A549 (cell line): ENCODE results near the gene C6orf132. TPM values are rescaled to one million over a fixed set of nuclear protein-coding genes. Genes with fewer than 3 reads are reported as not detected.

ENCODE experiments used
- ATAC-seq, 2 experiments: fragments of 200-7000 bp in 1 of 2; fragments of >200 bp in 1 of 2; cut with Nextera tagmentation in 1 of 2; cut with Tn5 transposase in 1 of 2; 3 replicates each; pipeline versions ENCODE4 v1.8.0 to v1.9.1; 2018 to 2020; ENCODE audit warnings: mild to moderate bottlenecking in 1 of 2, moderate library complexity in 1 of 2
- CTCF ChIA-PET: fragments of 300-600 bp; sonication (Branson Sonifier 250); formaldehyde crosslinking; extraction: SDS; loops from one replicate; lab custom pipeline; 2021; ENCODE audit warnings: antibody characterized with exemption, inconsistent platforms; lab: Yijun Ruan, JAX
- POLR2A ChIA-PET: fragments of 350-600 bp; formaldehyde crosslinking; extraction: SDS; loops from one replicate; lab custom pipeline; 2021; ENCODE audit warnings: antibody characterized with exemption, inconsistent platforms; lab: Yijun Ruan, JAX
- DNase-seq, 2 experiments: peaks; one replicate each; pipeline versions ENCODE4 v3.0.0 to v3.0.0-alpha.2; 2011 to 2016; ENCODE audit warnings: low read depth in 1 of 2, low spot score in 1 of 2
- FAIRE-seq: peaks from 2 replicates; lab custom pipeline; 2011; peaks lifted over from hg19 to GRCh38; lab: Jason Lieb, UNC
- H3K27ac ChIP-seq, 2 experiments: fragments of >200 bp; sonication (Bioruptor Twin); formaldehyde crosslinking; 3 replicates each; pipeline ENCODE4 v1.5.1; 2016 to 2017
- H3K4me1 ChIP-seq: fragments of >200 bp; sonication (Bioruptor Twin); formaldehyde crosslinking; 3 replicates; pipeline ENCODE4 v1.6.1; 2016
- H3K4me2 ChIP-seq: fragments of >200 bp; sonication (Bioruptor Twin); formaldehyde crosslinking; 3 replicates; pipeline ENCODE4 v1.6.1; 2016
- H3K4me3 ChIP-seq: fragments of >200 bp; sonication (Bioruptor Twin); formaldehyde crosslinking; 3 replicates; pipeline ENCODE4 v1.5.1; 2016
- H3K9me3 ChIP-seq: fragments of >200 bp; sonication (Bioruptor Twin); formaldehyde crosslinking; 3 replicates; pipeline ENCODE4 v1.6.1; 2016
- BHLHE40 ChIP-seq: IDR thresholded peaks from 2 replicates; pipeline ENCODE4 v1.6.1; 2012; ENCODE audit warnings: low read depth, low read length, inconsistent platforms
- CEBPB ChIP-seq, 2 experiments: fragments of >200 bp in 1 of 2; sonication (Bioruptor Twin) in 1 of 2; formaldehyde crosslinking in 1 of 2; IDR thresholded peaks; 2 replicates each; pipeline ENCODE4 v1.6.1; 2012 to 2016
- ESRRA ChIP-seq: fragments of 150-350 bp; IDR thresholded peaks from 2 replicates; pipeline ENCODE4 v1.6.1; 2014; ENCODE audit warnings: mild to moderate bottlenecking, low read length, borderline replicate concordance
- FOSL2 ChIP-seq, 2 experiments: fragments of 450-650 bp in 1 of 2; fragments of >200 bp in 1 of 2; sonication (Bioruptor Twin) in 1 of 2; formaldehyde crosslinking; IDR thresholded peaks; 2 replicates each; pipeline versions ENCODE4 v1.5.0 to v1.6.1; 2016 to 2020; ENCODE audit warnings: mild to moderate bottlenecking in 1 of 2, moderate library complexity in 1 of 2
- FOXS1 ChIP-seq: fragments of 250-450 bp; sonication (Bioruptor Pico); IDR thresholded peaks from 2 replicates; pipeline ENCODE4 v1.5.0; 2020; ENCODE audit warnings: mild to moderate bottlenecking, moderate library complexity
- GATA3 ChIP-seq: IDR thresholded peaks from 2 replicates; pipeline ENCODE4 v1.6.1; 2012; ENCODE audit warnings: borderline replicate concordance
- HDAC2 ChIP-seq: fragments of 200-600 bp; sonication (generic); IDR thresholded peaks from 2 replicates; pipeline ENCODE4 v1.6.1; 2016
- JUNB ChIP-seq: fragments of >200 bp; sonication (Bioruptor Twin); formaldehyde crosslinking; IDR thresholded peaks from 2 replicates; pipeline ENCODE4 v1.6.1; 2016
- KDM5A ChIP-seq: fragments of 200-600 bp; sonication (generic); IDR thresholded peaks from 2 replicates; pipeline ENCODE4 v1.6.1; 2016; ENCODE audit warnings: antibody characterized with exemption, mild to moderate bottlenecking
- MAZ ChIP-seq: fragments of 150-350 bp; IDR thresholded peaks from 2 replicates; pipeline ENCODE4 v1.6.1; 2014; ENCODE audit warnings: antibody characterized with exemption, low read depth, low read length, borderline replicate concordance
- NFE2L2 ChIP-seq: fragments of 150-350 bp; conservative IDR thresholded peaks from 2 replicates; pipeline ENCODE4 v1.6.1; 2014; ENCODE audit warnings: low read length
- NR3C1 ChIP-seq: fragments of >200 bp; sonication (Bioruptor Twin); formaldehyde crosslinking; IDR thresholded peaks from 3 replicates; pipeline ENCODE4 v1.6.1; 2017
- PHF8 ChIP-seq: fragments of 200-600 bp; sonication (generic); IDR thresholded peaks from 2 replicates; pipeline ENCODE4 v1.6.1; 2016; ENCODE audit warnings: low read depth, mild to moderate bottlenecking, antibody characterized with exemption, moderate library complexity, borderline replicate concordance
- RFX5 ChIP-seq: fragments of 450-650 bp; IDR thresholded peaks from 2 replicates; pipeline ENCODE4 v1.7.1; 2014; ENCODE audit warnings: antibody characterized with exemption, mild to moderate bottlenecking, moderate library complexity
- RNF2 ChIP-seq: fragments of 200-600 bp; sonication (generic); IDR thresholded peaks from 2 replicates; pipeline ENCODE4 v1.6.1; 2016; ENCODE audit warnings: low read depth, mild to moderate bottlenecking, antibody characterized with exemption, moderate library complexity, borderline replicate concordance
- SREBF2 ChIP-seq: fragments of 450-650 bp; IDR thresholded peaks from 2 replicates; pipeline ENCODE4 v1.6.1; 2014; ENCODE audit warnings: mild to moderate bottlenecking, moderate library complexity
- TFCP2L1 ChIP-seq: fragments of 250-450 bp; sonication (Bioruptor Pico); IDR thresholded peaks from 2 replicates; pipeline ENCODE4 v1.5.0; 2021; ENCODE audit warnings: mild to moderate bottlenecking
- TP53 ChIP-seq: fragments of 250-450 bp; sonication (Bioruptor Pico); IDR thresholded peaks from 2 replicates; pipeline ENCODE4 v1.5.0; 2021; ENCODE audit warnings: mild to moderate bottlenecking, moderate library complexity
- ZC3H11A ChIP-seq: fragments of 450-650 bp; IDR thresholded peaks from 2 replicates; pipeline ENCODE4 v1.6.1; 2014; ENCODE audit warnings: antibody characterized with exemption, mild to moderate bottlenecking
- WGBS: methylation state at CpG from one replicate; pipeline ENCODE4 v1.1.6; 2017; ENCODE audit errors: missing lambda C conversion rate; 5-methylcytosine and 5-hydroxymethylcytosine counted together
- polyA plus RNA-seq, 4 experiments: library from polyadenylated mRNA; depleted of rRNA in 3 of 4; stranded (reverse); fragments of >200 nt; fragmentation: RNase III in 1 of 4; extraction: RNeasy Plus Mini Kit Qiagen cat#74134 plus additional on column Dnase treatment in 1 of 4; gene quantifications; 2 replicates in 3 of 4; 3 replicates in 1 of 4; pipeline ENCODE4 v1.2.3, GENCODE V29; 2011 to 2017
- TF ChIP-seq, protein P1 (sequence below): fragments of 250-450 bp; sonication (Bioruptor Pico); IDR thresholded peaks from 2 replicates; pipeline ENCODE4 v1.5.0; 2020; ENCODE audit warnings: low read depth, mild to moderate bottlenecking, moderate library complexity
- TF ChIP-seq, protein P2 (sequence below): fragments of >200 bp; sonication (Bioruptor Twin); formaldehyde crosslinking; IDR thresholded peaks from 3 replicates; pipeline ENCODE4 v1.6.1; 2016
- TF ChIP-seq, protein P3 (sequence below): IDR thresholded peaks from 2 replicates; pipeline ENCODE4 v1.6.1; 2012
- TF ChIP-seq, protein P4 (sequence below): IDR thresholded peaks from 2 replicates; pipeline ENCODE4 v1.6.1; 2012
- TF ChIP-seq, protein P5 (sequence below): fragments of 250-450 bp; sonication (Bioruptor Pico); IDR thresholded peaks from 2 replicates; pipeline ENCODE4 v1.5.0; 2021; ENCODE audit warnings: mild to moderate bottlenecking, moderate library complexity, borderline replicate concordance
- TF ChIP-seq, protein P6 (sequence below): fragments of >200 bp; sonication (Bioruptor Twin); formaldehyde crosslinking; IDR thresholded peaks from 2 replicates; pipeline ENCODE4 v1.6.1; 2016

The C6orf132 gene
- polyA plus RNA-seq, 2 of the 4 experiments (the other 2 are of a cell fraction): 0.44 to 1.1 TPM

DNA sequence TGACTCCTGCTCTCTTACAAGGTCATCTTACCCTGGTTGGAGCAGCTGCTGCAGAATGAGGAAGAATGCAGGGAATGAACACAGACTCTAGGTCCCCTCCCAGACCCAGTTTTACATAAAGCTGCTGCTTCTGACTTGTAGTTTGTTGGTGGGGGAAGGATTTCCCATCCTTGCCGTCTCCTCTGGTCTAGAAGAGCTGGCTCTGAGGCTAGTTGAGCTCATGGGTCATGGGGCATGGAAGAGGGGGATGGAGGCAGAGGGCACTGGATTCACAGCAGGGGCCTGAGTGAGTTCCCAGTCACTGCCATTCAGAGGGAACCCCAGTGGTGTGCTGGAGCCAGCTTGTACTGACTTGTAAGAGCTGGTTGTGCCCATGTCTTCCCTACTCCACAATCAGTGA, 21.6 kb upstream of the C6orf132 start:
- H3K9me3 ChIP-seq: no peaks in the 10 kb centered on the region
- H3K27ac ChIP-seq: no peak overlapping the region
- H3K4me1 ChIP-seq: peaks cover 5% of the 10 kb centered on the region; the same call in 2 of the 3 replicates
- POLR2A ChIA-PET: no interaction called here
- no peak overlapping the region for H3K4me3 ChIP-seq
- ATAC-seq (no peak), DNase-seq (no peak), FAIRE-seq (no peak)
- CTCF ChIA-PET: interaction anchor here (1.1 to 13.1 kb wide), 6 partner anchors 10 to 83 kb away, joined by 3 to 172 read pairs (median 4); no protein-coding TSS in a partner anchor
- no peak overlapping the region for H3K4me2 ChIP-seq
- no peak for TF ChIP-seq FOXS1 (CRISPR knock-in tag)
- no peak for TF ChIP-seq HDAC2
- TF ChIP-seq RNF2: no peak
- TF ChIP-seq, protein P1, sequence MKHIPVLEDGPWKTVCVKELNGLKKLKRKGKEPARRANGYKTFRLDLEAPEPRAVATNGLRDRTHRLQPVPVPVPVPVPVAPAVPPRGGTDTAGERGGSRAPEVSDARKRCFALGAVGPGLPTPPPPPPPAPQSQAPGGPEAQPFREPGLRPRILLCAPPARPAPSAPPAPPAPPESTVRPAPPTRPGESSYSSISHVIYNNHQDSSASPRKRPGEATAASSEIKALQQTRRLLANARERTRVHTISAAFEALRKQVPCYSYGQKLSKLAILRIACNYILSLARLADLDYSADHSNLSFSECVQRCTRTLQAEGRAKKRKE (CRISPR knock-in tag): no peak
- TF ChIP-seq, all 56 proteins: peak for 0
- WGBS: 67% methylated on average over 1 of the region's 1 CpG

DNA sequence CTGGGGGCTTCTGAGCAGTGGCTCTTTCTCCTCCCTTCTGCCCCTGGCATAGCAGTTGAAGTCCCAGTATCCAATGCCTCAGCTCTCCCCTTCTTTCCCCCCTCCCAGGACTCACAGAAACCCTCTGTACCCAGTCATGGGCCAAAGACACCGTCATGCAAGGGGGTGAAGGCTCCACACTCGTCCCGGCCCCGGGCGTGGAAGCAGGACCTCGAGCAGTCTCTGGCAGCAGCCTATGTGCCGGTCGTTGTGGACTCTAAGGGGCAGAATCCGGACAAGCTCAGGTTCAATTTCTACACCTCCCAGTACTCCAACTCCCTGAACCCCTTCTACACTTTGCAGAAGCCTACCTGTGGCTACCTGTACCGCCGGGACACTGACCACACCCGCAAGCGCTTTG, 20.4 kb upstream of the C6orf132 start:
- Histone ChIP-seq H3K4me3 (no peak overlapping the region), H3K4me1 (peaks cover 5% of the 10 kb centered on the region; the same call in 2 of the 3 replicates), H3K4me2 (no peak overlapping the region), H3K9me3 (no peaks in the 10 kb centered on the region), H3K27ac (no peak overlapping the region; a peak in 1 of 6 replicates)
- ChIA-PET CTCF (interaction anchor here (1.6 to 13.1 kb wide), 3 partner anchors 52 to 82 kb away, joined by 3 to 172 read pairs (median 6); no protein-coding TSS in a partner anchor), POLR2A (no interaction called here)
- DNase-seq: no peak
- TF ChIP-seq FOXS1 (CRISPR knock-in tag): no peak
- no peak for TF ChIP-seq ESRRA
- no peak for TF ChIP-seq ZC3H11A
- TF ChIP-seq SREBF2: no peak
- no peak for TF ChIP-seq NFE2L2
- TF ChIP-seq MAZ: no peak
- no peak for TF ChIP-seq FOSL2 (IDR thresholded peaks at IDR 0.05)
- no peak for TF ChIP-seq FOSL2 (CRISPR knock-in tag; IDR thresholded peaks at IDR 0.05)
- TF ChIP-seq BHLHE40: no peak
- TF ChIP-seq HDAC2: no peak
- TF ChIP-seq, protein P2, sequence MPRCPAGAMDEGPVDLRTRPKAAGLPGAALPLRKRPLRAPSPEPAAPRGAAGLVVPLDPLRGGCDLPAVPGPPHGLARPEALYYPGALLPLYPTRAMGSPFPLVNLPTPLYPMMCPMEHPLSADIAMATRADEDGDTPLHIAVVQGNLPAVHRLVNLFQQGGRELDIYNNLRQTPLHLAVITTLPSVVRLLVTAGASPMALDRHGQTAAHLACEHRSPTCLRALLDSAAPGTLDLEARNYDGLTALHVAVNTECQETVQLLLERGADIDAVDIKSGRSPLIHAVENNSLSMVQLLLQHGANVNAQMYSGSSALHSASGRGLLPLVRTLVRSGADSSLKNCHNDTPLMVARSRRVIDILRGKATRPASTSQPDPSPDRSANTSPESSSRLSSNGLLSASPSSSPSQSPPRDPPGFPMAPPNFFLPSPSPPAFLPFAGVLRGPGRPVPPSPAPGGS: no peak
- no peak for TF ChIP-seq PHF8
- TF ChIP-seq, protein P3, sequence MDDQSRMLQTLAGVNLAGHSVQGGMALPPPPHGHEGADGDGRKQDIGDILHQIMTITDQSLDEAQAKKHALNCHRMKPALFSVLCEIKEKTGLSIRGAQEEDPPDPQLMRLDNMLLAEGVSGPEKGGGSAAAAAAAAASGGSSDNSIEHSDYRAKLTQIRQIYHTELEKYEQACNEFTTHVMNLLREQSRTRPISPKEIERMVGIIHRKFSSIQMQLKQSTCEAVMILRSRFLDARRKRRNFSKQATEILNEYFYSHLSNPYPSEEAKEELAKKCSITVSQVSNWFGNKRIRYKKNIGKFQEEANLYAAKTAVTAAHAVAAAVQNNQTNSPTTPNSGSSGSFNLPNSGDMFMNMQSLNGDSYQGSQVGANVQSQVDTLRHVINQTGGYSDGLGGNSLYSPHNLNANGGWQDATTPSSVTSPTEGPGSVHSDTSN: no peak
- TF ChIP-seq GATA3: no peak
- no peak for ATAC-seq
- FAIRE-seq: no peak
- WGBS: 60% methylated on average over 2 of the region's 13 CpGs

DNA sequence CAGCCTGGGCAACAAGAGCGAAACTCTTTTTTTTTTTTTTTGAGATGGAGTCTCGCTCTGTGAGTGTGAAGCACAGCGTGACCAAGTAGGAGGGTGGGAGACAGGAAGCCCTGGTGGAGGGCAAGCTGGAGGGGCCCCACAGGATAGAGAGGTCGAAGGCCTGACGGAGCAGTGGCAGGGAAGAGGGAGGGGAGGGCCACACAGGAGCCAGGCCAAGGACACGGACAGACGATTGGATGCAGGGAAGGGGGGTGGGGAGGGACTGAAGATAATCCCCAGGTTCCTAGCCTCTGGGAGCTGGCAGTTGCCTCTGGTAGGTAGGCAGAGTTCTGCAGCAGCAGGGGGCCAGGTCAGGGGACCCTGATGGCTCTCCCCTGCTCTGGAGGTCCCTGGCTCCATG, 20.0 kb upstream of the C6orf132 start:
- WGBS: 89% methylated on average over 7 of the region's 7 CpGs
- no peak overlapping the region for H3K4me2 ChIP-seq
- H3K27ac ChIP-seq: no peak overlapping the region; a peak in 1 of 6 replicates
- ATAC-seq (no peak), DNase-seq (no peak), FAIRE-seq (no peak)
- H3K4me3 ChIP-seq: no peak overlapping the region
- POLR2A ChIA-PET: no interaction called here
- CTCF ChIA-PET: interaction anchor here (1.5 to 13.1 kb wide), 4 partner anchors 50 to 81 kb away, joined by 3 to 172 read pairs (median 4); no protein-coding TSS in a partner anchor
- no peak for TF ChIP-seq NR3C1
- TF ChIP-seq, protein P4, sequence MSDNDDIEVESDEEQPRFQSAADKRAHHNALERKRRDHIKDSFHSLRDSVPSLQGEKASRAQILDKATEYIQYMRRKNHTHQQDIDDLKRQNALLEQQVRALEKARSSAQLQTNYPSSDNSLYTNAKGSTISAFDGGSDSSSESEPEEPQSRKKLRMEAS: no peak
- TF ChIP-seq, protein P1 (CRISPR knock-in tag): no peak
- TF ChIP-seq, protein P5, sequence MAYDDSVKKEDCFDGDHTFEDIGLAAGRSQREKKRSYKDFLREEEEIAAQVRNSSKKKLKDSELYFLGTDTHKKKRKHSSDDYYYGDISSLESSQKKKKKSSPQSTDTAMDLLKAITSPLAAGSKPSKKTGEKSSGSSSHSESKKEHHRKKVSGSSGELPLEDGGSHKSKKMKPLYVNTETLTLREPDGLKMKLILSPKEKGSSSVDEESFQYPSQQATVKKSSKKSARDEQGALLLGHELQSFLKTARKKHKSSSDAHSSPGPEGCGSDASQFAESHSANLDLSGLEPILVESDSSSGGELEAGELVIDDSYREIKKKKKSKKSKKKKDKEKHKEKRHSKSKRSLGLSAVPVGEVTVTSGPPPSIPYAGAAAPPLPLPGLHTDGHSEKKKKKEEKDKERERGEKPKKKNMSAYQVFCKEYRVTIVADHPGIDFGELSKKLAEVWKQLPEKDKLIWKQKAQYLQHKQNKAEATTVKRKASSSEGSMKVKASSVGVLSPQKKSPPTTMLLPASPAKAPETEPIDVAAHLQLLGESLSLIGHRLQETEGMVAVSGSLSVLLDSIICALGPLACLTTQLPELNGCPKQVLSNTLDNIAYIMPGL (CRISPR knock-in tag): no peak
- TF ChIP-seq GATA3: no peak
- no peak for TF ChIP-seq MAZ
- no peak for TF ChIP-seq JUNB
- TF ChIP-seq SREBF2: no peak
- TF ChIP-seq, protein P6, sequence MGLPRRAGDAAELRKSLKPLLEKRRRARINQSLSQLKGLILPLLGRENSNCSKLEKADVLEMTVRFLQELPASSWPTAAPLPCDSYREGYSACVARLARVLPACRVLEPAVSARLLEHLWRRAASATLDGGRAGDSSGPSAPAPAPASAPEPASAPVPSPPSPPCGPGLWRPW: no peak
- no peak for TF ChIP-seq TP53 (CRISPR knock-in tag)
- no peak for TF ChIP-seq RFX5
- TF ChIP-seq CEBPB (IDR thresholded peaks at IDR 0.05): no peak
- no peak for TF ChIP-seq KDM5A
- TF ChIP-seq TFCP2L1 (CRISPR knock-in tag): no peak
- no peaks in the 10 kb centered on the region for H3K9me3 ChIP-seq
- peaks cover 5% of the 10 kb centered on the region; the same call in 2 of the 3 replicates for H3K4me1 ChIP-seq
